GM19035 (cell line): Measurements from ENCODE around the gene PCDHA8.
"Not testable (repeated sequence)": the region's sequence is repeated elsewhere in the genome, so short reads cannot be mapped to it uniquely, and the experiment has no call there.

Source experiments
- ATAC-seq: cut with Tn5 transposase; IDR thresholded peaks from one replicate; pipeline ENCODE4 v1.9.1; 2021; ENCODE audit not compliant: unreplicated experiment

Gene PCDHA8

DNA sequence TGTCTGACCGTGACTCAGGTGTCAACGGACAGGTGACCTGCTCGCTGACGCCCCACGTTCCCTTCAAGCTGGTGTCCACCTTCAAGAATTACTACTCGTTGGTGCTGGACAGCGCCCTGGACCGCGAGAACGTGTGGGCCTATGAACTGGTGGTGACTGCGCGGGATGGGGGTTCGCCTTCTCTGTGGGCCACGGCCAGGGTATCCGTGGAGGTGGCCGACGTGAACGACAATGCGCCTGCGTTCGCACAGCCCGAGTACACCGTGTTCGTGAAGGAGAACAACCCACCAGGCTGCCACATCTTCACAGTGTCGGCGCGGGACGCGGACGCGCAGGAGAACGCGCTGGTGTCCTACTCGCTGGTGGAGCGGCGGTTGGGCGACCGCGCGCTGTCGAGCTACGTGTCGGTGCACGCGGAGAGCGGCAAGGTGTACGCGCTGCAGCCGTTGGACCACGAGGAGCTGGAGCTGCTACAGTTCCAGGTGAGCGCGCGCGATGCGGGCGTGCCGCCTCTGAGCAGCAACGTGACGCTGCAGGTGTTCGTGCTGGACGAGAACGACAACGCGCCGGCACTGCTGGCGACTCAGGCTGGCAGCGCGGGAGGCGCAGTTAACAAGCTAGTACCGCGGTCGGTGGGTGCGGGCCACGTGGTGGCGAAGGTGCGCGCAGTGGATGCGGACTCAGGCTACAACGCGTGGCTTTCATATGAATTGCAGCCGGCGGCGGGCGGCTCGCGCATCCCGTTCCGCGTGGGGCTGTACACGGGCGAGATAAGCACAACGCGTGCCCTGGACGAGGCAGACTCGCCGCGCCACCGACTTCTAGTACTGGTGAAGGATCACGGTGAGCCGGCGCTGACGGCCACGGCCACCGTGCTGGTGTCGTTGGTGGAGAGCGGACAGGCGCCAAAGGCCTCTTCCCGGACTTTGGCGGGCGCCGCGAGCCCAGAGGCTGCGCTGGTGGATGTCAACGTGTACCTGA lies 29.5 kb downstream of the PCDHA8 start:
- ATAC-seq: no peak

DNA sequence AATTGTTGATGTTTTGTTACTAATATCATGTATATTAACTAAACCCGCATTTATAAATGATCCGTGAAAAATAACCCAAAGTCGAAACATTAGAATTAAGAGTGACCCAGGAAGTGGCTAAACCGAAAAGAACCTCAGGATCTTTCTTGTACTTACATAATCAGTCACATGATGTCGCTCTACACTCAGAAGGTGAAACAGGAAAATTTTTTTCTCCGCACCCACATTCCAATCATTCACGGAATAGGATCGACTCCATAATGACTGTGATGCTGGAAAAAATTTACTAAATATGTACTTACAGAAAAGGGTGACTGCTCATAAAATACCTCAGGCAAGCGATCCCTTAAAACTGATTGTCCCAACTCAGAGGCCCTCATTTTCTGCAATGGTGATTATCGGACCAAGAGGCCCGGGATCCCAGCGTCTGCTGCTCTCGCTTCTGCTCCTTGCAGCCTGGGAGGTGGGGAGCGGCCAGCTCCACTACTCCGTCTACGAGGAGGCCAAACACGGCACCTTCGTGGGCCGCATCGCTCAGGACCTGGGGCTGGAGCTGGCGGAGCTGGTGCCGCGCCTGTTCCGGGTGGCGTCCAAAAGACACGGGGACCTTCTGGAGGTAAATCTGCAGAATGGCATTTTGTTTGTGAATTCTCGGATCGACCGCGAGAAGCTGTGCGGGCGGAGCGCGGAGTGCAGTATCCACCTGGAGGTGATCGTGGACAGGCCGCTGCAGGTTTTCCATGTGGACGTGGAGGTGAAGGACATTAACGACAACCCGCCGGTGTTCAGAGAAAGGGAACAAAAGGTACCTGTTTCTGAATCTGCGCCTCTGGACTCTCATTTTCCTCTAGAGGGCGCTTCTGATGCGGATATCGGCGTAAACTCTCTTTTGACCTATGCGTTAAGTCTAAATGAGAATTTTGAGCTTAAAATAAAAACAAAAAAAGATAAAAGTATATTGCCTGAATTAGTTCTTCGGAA lies 34.4 kb downstream of the PCDHA8 start, which contains the start of gene PCDHA12:
Gene PCDHA12 (plus strand): TSS at position 224 of the 981 bp plus-strand sequence. CDS start 165 bp downstream, at position 389.
- ATAC-seq: no peak

DNA sequence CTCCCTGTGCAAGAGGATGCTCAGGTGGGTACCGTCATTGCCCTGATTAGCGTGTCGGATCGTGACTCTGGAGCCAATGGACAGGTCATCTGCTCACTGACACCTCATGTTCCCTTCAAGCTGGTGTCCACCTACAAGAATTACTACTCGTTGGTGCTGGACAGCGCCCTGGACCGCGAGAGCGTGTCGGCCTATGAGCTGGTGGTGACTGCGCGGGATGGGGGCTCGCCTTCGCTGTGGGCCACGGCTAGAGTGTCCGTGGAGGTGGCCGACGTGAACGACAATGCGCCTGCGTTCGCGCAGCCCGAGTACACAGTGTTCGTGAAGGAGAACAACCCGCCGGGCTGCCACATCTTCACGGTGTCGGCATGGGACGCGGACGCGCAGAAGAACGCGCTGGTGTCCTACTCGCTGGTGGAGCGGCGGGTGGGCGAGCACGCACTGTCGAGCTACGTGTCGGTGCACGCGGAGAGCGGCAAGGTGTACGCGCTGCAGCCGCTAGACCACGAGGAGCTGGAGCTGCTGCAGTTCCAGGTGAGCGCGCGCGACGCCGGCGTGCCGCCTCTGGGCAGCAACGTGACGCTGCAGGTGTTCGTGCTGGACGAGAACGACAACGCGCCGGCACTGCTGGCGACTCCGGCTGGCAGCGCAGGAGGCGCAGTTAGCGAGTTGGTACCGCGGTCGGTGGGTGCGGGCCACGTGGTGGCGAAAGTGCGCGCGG lies 35.7 kb downstream of the PCDHA8 start:
- not testable (repeated sequence) for ATAC-seq

DNA sequence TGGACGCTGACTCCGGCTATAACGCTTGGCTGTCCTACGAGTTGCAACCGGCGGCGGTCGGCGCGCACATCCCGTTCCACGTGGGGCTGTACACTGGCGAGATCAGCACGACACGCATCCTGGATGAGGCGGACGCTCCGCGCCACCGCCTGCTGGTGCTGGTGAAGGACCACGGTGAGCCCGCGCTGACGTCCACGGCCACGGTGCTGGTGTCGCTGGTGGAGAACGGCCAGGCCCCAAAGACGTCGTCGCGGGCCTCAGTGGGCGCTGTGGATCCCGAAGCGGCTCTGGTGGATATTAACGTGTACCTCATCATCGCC lies 36.2 kb downstream of the PCDHA8 start:
- ATAC-seq: no peak

DNA sequence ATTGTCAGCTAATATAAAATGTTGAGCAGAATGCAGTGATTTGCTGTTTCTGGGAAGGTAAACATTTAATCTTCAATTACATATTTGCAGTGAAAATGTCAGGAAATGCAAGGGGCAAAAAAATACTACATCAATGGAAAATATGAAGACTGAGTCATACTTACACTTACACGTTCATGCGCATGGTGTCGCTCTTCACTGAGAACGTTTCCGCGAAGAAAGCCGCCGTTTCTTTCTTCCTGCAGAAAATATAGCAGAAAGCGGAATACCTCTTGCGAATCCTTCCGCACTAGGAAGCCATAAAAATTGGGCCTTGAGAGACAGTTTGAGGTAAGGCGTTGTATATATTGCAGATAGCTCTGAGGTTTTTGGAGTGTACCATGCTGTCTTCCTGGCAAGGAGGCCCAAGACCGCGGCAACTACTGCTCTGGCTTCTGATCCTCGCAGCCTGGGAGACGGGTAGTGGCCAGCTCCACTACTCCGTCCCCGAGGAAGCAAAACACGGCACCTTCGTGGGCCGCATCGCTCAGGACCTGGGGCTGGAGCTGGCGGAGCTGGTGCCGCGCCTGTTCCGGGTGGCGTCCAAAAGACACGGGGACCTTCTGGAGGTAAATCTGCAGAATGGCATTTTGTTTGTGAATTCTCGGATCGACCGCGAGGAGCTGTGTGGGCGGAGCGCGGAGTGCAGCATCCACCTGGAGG lies 41.1 kb downstream of the PCDHA8 start, which contains the start of gene PCDHA13:
Gene PCDHA13 (plus strand): TSS at position 236 of the 702 bp plus-strand sequence. CDS start 145 bp downstream, at position 381.
- ATAC-seq: no peak

DNA sequence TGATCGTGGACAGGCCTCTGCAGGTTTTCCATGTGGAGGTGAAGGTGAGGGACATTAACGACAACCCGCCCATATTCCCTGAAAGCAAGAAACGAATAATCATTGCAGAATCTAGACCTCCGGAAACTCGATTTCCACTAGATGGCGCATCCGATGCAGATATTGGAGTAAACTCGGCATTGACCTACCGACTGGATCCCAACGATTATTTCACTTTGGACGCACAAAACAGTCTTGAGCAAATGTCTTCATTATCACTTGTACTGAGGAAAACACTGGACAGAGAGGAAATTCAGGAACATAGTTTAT lies 41.6 kb downstream of the PCDHA8 start:
- ATAC-seq: no peak

DNA sequence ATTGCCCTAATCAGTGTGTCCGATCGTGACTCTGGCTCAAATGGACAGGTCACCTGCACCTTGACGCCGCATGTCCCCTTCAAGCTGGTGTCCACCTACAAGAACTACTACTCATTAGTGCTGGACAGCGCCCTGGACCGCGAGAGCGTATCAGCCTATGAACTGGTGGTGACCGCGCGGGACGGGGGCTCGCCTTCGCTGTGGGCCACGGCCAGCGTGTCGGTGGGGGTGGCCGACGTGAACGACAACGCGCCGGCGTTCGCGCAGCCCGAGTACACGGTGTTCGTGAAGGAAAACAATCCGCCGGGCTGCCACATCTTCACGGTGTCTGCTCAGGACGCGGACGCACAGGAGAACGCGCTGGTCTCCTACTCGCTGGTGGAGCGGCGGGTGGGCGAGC lies 42.4 kb downstream of the PCDHA8 start:
- no peak for ATAC-seq

DNA sequence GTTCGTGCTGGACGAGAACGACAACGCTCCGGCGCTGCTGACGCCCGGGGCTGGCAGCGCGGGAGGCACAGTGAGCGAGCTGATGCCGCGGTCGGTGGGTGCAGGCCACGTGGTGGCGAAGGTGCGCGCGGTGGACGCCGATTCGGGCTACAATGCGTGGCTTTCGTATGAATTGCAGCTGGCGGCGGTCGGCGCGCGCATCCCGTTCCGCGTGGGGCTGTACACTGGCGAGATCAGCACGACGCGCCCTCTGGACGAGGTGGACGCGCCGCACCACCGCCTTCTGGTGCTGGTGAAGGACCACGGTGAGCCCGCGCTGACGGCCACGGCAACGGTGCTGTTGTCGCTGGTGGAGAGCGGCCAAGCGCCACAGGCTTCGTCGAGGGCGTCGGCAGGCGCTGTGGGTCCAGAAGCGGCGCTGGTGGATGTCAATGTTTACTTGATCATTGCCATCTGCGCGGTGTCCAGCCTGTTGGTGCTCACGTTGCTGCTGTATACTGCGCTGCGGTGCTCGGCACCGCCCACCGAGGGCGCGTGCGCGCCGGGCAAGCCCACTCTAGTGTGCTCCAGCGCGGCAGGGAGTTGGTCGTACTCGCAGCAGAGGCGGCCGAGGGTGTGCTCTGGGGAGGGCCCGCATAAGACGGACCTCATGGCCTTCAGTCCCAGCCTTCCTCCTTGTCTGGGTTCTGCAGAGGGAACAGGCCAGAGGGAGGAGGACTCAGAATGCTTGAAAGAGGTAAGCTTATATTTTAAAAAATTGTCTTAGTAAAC lies 43.1 kb downstream of the PCDHA8 start:
- ATAC-seq: no peak
